22Rv1 (cell line): Measurements from ENCODE around the gene FHIP2A.

Experiments
- ZFX ChIP-seq: fragments of 450-650 bp; IDR thresholded peaks from 2 replicates; pipeline ENCODE4 v1.6.1; 2017; ENCODE audit warnings: antibody characterized with exemption, borderline replicate concordance
- TF ChIP-seq, protein P1 (sequence below): fragments of 450-650 bp; IDR thresholded peaks from 2 replicates; pipeline ENCODE4 v1.5.1; 2017; ENCODE audit warnings: mild to moderate bottlenecking

DNA sequence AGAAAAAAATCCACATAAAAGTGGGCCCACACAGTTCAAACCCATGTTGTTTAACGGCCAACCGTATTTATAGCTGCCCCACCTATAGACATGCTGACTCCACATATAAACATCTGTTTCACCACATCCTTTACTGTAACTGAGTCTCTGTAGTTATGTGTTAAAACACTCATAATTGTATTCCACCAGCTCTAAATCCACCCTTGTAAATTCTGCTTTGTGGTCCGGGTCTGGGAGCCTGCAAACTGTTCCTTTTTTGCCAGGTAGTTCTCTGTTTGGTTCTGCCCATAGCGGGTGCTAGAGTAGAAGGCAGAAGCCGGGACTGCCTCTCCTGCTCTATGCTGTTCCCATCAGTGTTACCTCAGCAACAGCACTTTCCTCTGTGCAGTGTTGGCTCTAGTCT is 20.2 kb upstream of the FHIP2A start:
- TF ChIP-seq, protein P1, sequence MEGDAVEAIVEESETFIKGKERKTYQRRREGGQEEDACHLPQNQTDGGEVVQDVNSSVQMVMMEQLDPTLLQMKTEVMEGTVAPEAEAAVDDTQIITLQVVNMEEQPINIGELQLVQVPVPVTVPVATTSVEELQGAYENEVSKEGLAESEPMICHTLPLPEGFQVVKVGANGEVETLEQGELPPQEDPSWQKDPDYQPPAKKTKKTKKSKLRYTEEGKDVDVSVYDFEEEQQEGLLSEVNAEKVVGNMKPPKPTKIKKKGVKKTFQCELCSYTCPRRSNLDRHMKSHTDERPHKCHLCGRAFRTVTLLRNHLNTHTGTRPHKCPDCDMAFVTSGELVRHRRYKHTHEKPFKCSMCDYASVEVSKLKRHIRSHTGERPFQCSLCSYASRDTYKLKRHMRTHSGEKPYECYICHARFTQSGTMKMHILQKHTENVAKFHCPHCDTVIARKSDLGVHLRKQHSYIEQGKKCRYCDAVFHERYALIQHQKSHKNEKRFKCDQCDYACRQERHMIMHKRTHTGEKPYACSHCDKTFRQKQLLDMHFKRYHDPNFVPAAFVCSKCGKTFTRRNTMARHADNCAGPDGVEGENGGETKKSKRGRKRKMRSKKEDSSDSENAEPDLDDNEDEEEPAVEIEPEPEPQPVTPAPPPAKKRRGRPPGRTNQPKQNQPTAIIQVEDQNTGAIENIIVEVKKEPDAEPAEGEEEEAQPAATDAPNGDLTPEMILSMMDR: no peak
- TF ChIP-seq ZFX: no peak
